H9 (cell line): ENCODE results near the gene SUMF1. TPM values are rescaled to one million over a fixed set of nuclear protein-coding genes. Genes with fewer than 3 reads are reported as not detected.

Experiments used
- DNase-seq: peaks from one replicate; pipeline ENCODE4 v3.0.0-alpha.2; 2017
- H2AFZ ChIP-seq: one replicate; pipeline ENCODE4 v1.6.1; 2013; ENCODE audit warnings: mild to moderate bottlenecking, low read length, control low read depth, moderate library complexity
- H2AK5ac ChIP-seq: 2 replicates; pipeline ENCODE4 v1.6.1; 2013; ENCODE audit warnings: low read length, control low read depth, mixed read lengths; ENCODE audit not compliant: insufficient read length
- H2BK120ac ChIP-seq: one replicate; pipeline ENCODE4 v1.6.1; 2013; ENCODE audit warnings: low read depth, mild to moderate bottlenecking, low read length, control low read depth, inconsistent platforms; ENCODE audit not compliant: poor library complexity, severe bottlenecking
- H2BK12ac ChIP-seq: 2 replicates; pipeline ENCODE4 v1.6.1; 2013; ENCODE audit warnings: low read length, control low read depth, mixed read lengths, low read depth; ENCODE audit not compliant: insufficient read length
- H2BK15ac ChIP-seq: 2 replicates; pipeline ENCODE4 v1.6.1; 2013; ENCODE audit warnings: low read depth, low read length, control low read depth
- H2BK20ac ChIP-seq: one replicate; pipeline ENCODE4 v1.6.1; 2013; ENCODE audit warnings: low read depth, mild to moderate bottlenecking, low read length, control low read depth, inconsistent platforms; ENCODE audit not compliant: poor library complexity, severe bottlenecking
- H2BK5ac ChIP-seq: 2 replicates; pipeline ENCODE4 v1.6.1; 2013; ENCODE audit warnings: low read length, control low read depth, mixed read lengths; ENCODE audit not compliant: insufficient read length
- H3K14ac ChIP-seq: 2 replicates; pipeline ENCODE4 v1.6.1; 2013; ENCODE audit warnings: low read length, control low read depth; ENCODE audit not compliant: insufficient read depth
- H3K18ac ChIP-seq: 2 replicates; pipeline ENCODE4 v1.6.1; 2013; ENCODE audit warnings: low read depth, mild to moderate bottlenecking, mixed read lengths, low read length, control low read depth; ENCODE audit not compliant: insufficient read length
- H3K23ac ChIP-seq: 2 replicates; pipeline ENCODE4 v1.6.1; 2013; ENCODE audit warnings: low read length, control low read depth, mixed read lengths, low read depth; ENCODE audit not compliant: insufficient read length
- H3K23me2 ChIP-seq: 2 replicates; pipeline ENCODE4 v1.6.1; 2013; ENCODE audit warnings: low read depth, mild to moderate bottlenecking, mixed read lengths, low read length, control low read depth; ENCODE audit not compliant: insufficient read length, poor library complexity, severe bottlenecking
- H3K27ac ChIP-seq: 2 replicates; pipeline ENCODE4 v1.5.1; 2013; ENCODE audit warnings: low read length, control low read depth, mixed read lengths, low read depth; ENCODE audit not compliant: insufficient read length
- H3K27me3 ChIP-seq: 2 replicates; pipeline ENCODE4 v1.6.1; 2013; ENCODE audit warnings: low read length, control low read depth, inconsistent platforms; ENCODE audit not compliant: insufficient read depth
- H3K4ac ChIP-seq: 2 replicates; pipeline ENCODE4 v1.6.1; 2013; ENCODE audit warnings: low read depth, mild to moderate bottlenecking, control low read depth, inconsistent platforms, low read length, moderate library complexity
- H3K4me1 ChIP-seq: 2 replicates; pipeline ENCODE4 v1.6.1; 2013; ENCODE audit warnings: low read length, control low read depth, inconsistent platforms; ENCODE audit not compliant: insufficient read depth
- H3K4me2 ChIP-seq: 2 replicates; pipeline ENCODE4 v1.6.1; 2013; ENCODE audit warnings: low read length, control low read depth, mixed read lengths; ENCODE audit not compliant: insufficient read length, insufficient read depth
- H3K56ac ChIP-seq: 2 replicates; pipeline ENCODE4 v1.6.1; 2013; ENCODE audit warnings: low read depth, mild to moderate bottlenecking, mixed read lengths, low read length, control low read depth; ENCODE audit not compliant: insufficient read length
- H3K79me1 ChIP-seq: 2 replicates; pipeline ENCODE4 v1.6.1; 2013; ENCODE audit warnings: low read depth, mild to moderate bottlenecking, moderate library complexity, low read length, control low read depth, inconsistent platforms; ENCODE audit not compliant: insufficient read depth, poor library complexity, severe bottlenecking
- H3K79me2 ChIP-seq: 2 replicates; pipeline ENCODE4 v1.6.1; 2013; ENCODE audit warnings: low read length, control low read depth, inconsistent platforms; ENCODE audit not compliant: insufficient read depth
- H3K9ac ChIP-seq: 2 replicates; pipeline ENCODE4 v1.6.1; 2013; ENCODE audit warnings: low read length, control low read depth, mixed read lengths; ENCODE audit not compliant: insufficient read length; ENCODE audit errors: extremely low read depth
- H3K9me3 ChIP-seq: one replicate; pipeline ENCODE4 v1.6.1; 2013; ENCODE audit warnings: low read depth, low read length, inconsistent platforms; ENCODE audit not compliant: control insufficient read depth
- H3T11ph ChIP-seq: one replicate; pipeline ENCODE4 v1.6.1; 2013; ENCODE audit warnings: mild to moderate bottlenecking, low read length, control low read depth, inconsistent platforms
- H4K20me1 ChIP-seq: one replicate; pipeline ENCODE4 v1.6.1; 2013; ENCODE audit not compliant: control insufficient read depth, insufficient read length, insufficient read depth
- H4K5ac ChIP-seq: 2 replicates; pipeline ENCODE4 v1.6.1; 2013; ENCODE audit warnings: low read depth, mild to moderate bottlenecking, mixed read lengths, low read length, control low read depth; ENCODE audit not compliant: insufficient read length
- H4K8ac ChIP-seq: replicated peaks from 2 replicates; pipeline ENCODE4 v1.6.1; 2013; ENCODE audit warnings: low read length, control low read depth, mixed read lengths, low read depth; ENCODE audit not compliant: insufficient read length
- H4K91ac ChIP-seq: 2 replicates; pipeline ENCODE4 v1.6.1; 2013; ENCODE audit warnings: low read depth, mild to moderate bottlenecking, moderate library complexity, mixed read lengths, low read length, control low read depth; ENCODE audit not compliant: insufficient read length
- H3K27ac Mint-ChIP-seq, 3 experiments: 2 replicates in 2 of 3; 3 replicates in 1 of 3; pipeline ENCODE4 v1.8.0; 2020 to 2021; ENCODE audit warnings: mixed read lengths in 3 of 3, mild to moderate bottlenecking in 1 of 3, moderate library complexity in 1 of 3
- H3K27me3 Mint-ChIP-seq: 2 replicates; pipeline ENCODE4 v1.8.0; 2021; ENCODE audit warnings: low read depth, mild to moderate bottlenecking, moderate library complexity, mixed read lengths
- H3K36me3 Mint-ChIP-seq, 3 experiments: 2 replicates in 2 of 3; 3 replicates in 1 of 3; pipeline ENCODE4 v1.8.0; 2020 to 2021; ENCODE audit warnings: low read depth in 3 of 3, mixed read lengths in 3 of 3; ENCODE audit not compliant: insufficient read depth in 1 of 3
- H3K4me1 Mint-ChIP-seq, 2 experiments: 2 replicates each; pipeline ENCODE4 v1.8.0; 2020; ENCODE audit warnings: mixed read lengths in 2 of 2
- H3K4me3 Mint-ChIP-seq, 2 experiments: 2 replicates in 1 of 2; 3 replicates in 1 of 2; pipeline ENCODE4 v1.8.0; 2020 to 2021; ENCODE audit warnings: mild to moderate bottlenecking in 2 of 2, mixed read lengths in 2 of 2, moderate library complexity in 1 of 2
- H3K9me3 Mint-ChIP-seq, 2 experiments: 2 replicates in 1 of 2; 3 replicates in 1 of 2; pipeline ENCODE4 v1.8.0; 2020; ENCODE audit warnings: mild to moderate bottlenecking in 2 of 2, mixed read lengths in 2 of 2, moderate library complexity in 1 of 2
- CTCF ChIP-seq: fragments of 200-600 bp; sonication (generic); conservative IDR thresholded peaks from 3 replicates; pipeline ENCODE4 v1.8.0; 2021; ENCODE audit warnings: antibody characterized with exemption, mild to moderate bottlenecking
- WGBS: extraction: QIAGEN DNeasy Blood & Tissue Kit; methylation state at CpG from one replicate; pipeline ENCODE4 v1.1.7; 2013; ENCODE audit warnings: missing lambda C conversion rate, low lambda C conversion rate, mixed read lengths; ENCODE audit not compliant: insufficient read length; ENCODE audit errors: extremely low coverage; 5-methylcytosine and 5-hydroxymethylcytosine counted together
- total RNA-seq: library from RNA; stranded (reverse); gene quantifications from 2 replicates; pipeline ENCODE4 v1.2.1, GENCODE V29; 2021

Gene SUMF1
- total RNA-seq, 1 experiment from 2014 or later = 9.5 TPM

- Histone ChIP-seq H2BK120ac (no peak overlapping the region), H4K8ac (no peak overlapping the region), H4K5ac (no peak overlapping the region), H3K18ac (no peak overlapping the region), H4K91ac (no peak overlapping the region), H2BK5ac (no peak overlapping the region), H2BK20ac (no peak overlapping the region), H2BK12ac (no peak overlapping the region), H3K79me1 (no peaks in the 10 kb centered on the region), H3K9me3 (peaks cover 7% of the 10 kb centered on the region), H3K79me2 (no peaks in the 10 kb centered on the region), H2AK5ac (no peak overlapping the region), H3K27ac (no peak overlapping the region), H3K4me2 (no peak overlapping the region), H4K20me1 (no peaks in the 10 kb centered on the region), H2AFZ (no peak overlapping the region), H3K23me2 (no peaks in the 10 kb centered on the region), H3K56ac (no peak overlapping the region), H3K4ac (no peak overlapping the region), H3K4me1 (no peaks in the 10 kb centered on the region), H3T11ph (no peak overlapping the region), H3K9ac (no peak overlapping the region), H3K14ac (no peak overlapping the region), H3K27me3 (no peaks in the 10 kb centered on the region), H2BK15ac (no peak overlapping the region), H3K23ac (no peak overlapping the region)
- TF ChIP-seq CTCF = no peak
- Mint-ChIP-seq H3K27ac (no peak overlapping the region), H3K27me3 (no peaks in the 10 kb centered on the region), H3K4me1 (peaks cover 4 to 5% of the 10 kb centered on the region in 2 experiments; a peak in 3 of 4 replicates), H3K36me3 (peaks cover 23 to 37% (median 27%) of the 10 kb centered on the region in 3 experiments), H3K9me3 (peaks cover 30 to 41% of the 10 kb centered on the region in 2 experiments), H3K4me3 (no peak overlapping the region)
- DNase-seq = no peak
- WGBS = no CpG with 5 or more reads among the region's 1 CpG
Measured at GRCh38 chr3:4326868-4327267, 140.2 kb downstream of the SUMF1 start.
